ENCODE measurements around the gene MRPL55. TPM values are rescaled to one million over a fixed set of nuclear protein-coding genes. Genes with fewer than 3 reads are reported as not detected.

Gene MRPL55
- total and polyA plus RNA-seq, 2 experiments from 2014 or later: 92.4 to 172 TPM

- H3K4me3 Mint-ChIP-seq: no peak overlapping the region
- H3K4me1 Mint-ChIP-seq: peaks cover 3% of the 10 kb centered on the region; the same call in 2 of the 3 replicates
- H3K36me3 Mint-ChIP-seq (ENCODE audit: low read depth): no peaks in the 10 kb centered on the region; the same call in 2 of the 3 replicates
- H4K20me1 ChIP-seq (replicated peaks; ENCODE audit: insufficient read depth): no peaks in the 10 kb centered on the region
- no peak overlapping the region for H3K27ac Mint-ChIP-seq
- no peak for ATAC-seq
- H3K36me3 ChIP-seq (ENCODE audit: insufficient read depth): no peaks in the 10 kb centered on the region
- H3K27me3 ChIP-seq (ENCODE audit: insufficient read depth): no peaks in the 10 kb centered on the region
- DNase-seq (ENCODE audit: low spot score): no peak
- no peak overlapping the region for H3K27ac ChIP-seq (ENCODE audit: low read depth)
- no peaks in the 10 kb centered on the region for H3K4me1 ChIP-seq (ENCODE audit: insufficient read depth)
- no peak for TF ChIP-seq STAT1 (IDR thresholded peaks at IDR 0.05; ENCODE audit: unreplicated experiment)
- no peak for TF ChIP-seq EZH2 (IDR thresholded peaks at IDR 0.05; ENCODE audit: low read depth, unreplicated experiment)
- TF ChIP-seq CTCF (conservative IDR thresholded peaks at IDR 0.05; ENCODE audit: low read depth in 2 of 2): no peak
- TF ChIP-seq POLR2AphosphoS5 (IDR thresholded peaks at IDR 0.05; ENCODE audit: low read depth): no peak
- no peak for TF ChIP-seq ZNF462 (CRISPR knock-in tag; IDR thresholded peaks at IDR 0.05)
- no peaks in the 10 kb centered on the region for H3K9me3 Mint-ChIP-seq
- H3K4me2 ChIP-seq: no peak overlapping the region; the same call in 1 of the 2 replicates
- H3K27me3 Mint-ChIP-seq (ENCODE audit: insufficient read depth, low read depth, poor library complexity): peaks cover 14% of the 10 kb centered on the region
- no peaks in the 10 kb centered on the region for H3K79me2 ChIP-seq (replicated peaks; ENCODE audit: insufficient read depth)
- H2AFZ ChIP-seq: no peak overlapping the region
- no peaks in the 10 kb centered on the region for H3F3A ChIP-seq (replicated peaks; ENCODE audit: low read depth)
- no peaks in the 10 kb centered on the region for H3K9me2 ChIP-seq (ENCODE audit: insufficient read depth)
- H3K4me3 ChIP-seq: no peak overlapping the region
These were observed 41.0 kb upstream of the MRPL55 start for GRCh38 chr1:228150120-228150460.

Data from GM23338 (cell line).